H9 (cell line): ENCODE data around the gene CLN5. TPM values are rescaled to one million over a fixed set of nuclear protein-coding genes. Genes with fewer than 3 reads are reported as not detected.

Experiments
- DNase-seq: peaks from one replicate; pipeline ENCODE4 v3.0.0-alpha.2; 2017
- H2AFZ ChIP-seq: one replicate; pipeline ENCODE4 v1.6.1; 2013; ENCODE audit warnings: mild to moderate bottlenecking, low read length, control low read depth, moderate library complexity
- H2AK5ac ChIP-seq: 2 replicates; pipeline ENCODE4 v1.6.1; 2013; ENCODE audit warnings: low read length, control low read depth, mixed read lengths; ENCODE audit not compliant: insufficient read length
- H2BK120ac ChIP-seq: one replicate; pipeline ENCODE4 v1.6.1; 2013; ENCODE audit warnings: low read depth, mild to moderate bottlenecking, low read length, control low read depth, inconsistent platforms; ENCODE audit not compliant: poor library complexity, severe bottlenecking
- H2BK12ac ChIP-seq: 2 replicates; pipeline ENCODE4 v1.6.1; 2013; ENCODE audit warnings: low read length, control low read depth, mixed read lengths, low read depth; ENCODE audit not compliant: insufficient read length
- H2BK15ac ChIP-seq: 2 replicates; pipeline ENCODE4 v1.6.1; 2013; ENCODE audit warnings: low read depth, low read length, control low read depth
- H2BK20ac ChIP-seq: one replicate; pipeline ENCODE4 v1.6.1; 2013; ENCODE audit warnings: low read depth, mild to moderate bottlenecking, low read length, control low read depth, inconsistent platforms; ENCODE audit not compliant: poor library complexity, severe bottlenecking
- H2BK5ac ChIP-seq: 2 replicates; pipeline ENCODE4 v1.6.1; 2013; ENCODE audit warnings: low read length, control low read depth, mixed read lengths; ENCODE audit not compliant: insufficient read length
- H3K14ac ChIP-seq: 2 replicates; pipeline ENCODE4 v1.6.1; 2013; ENCODE audit warnings: low read length, control low read depth; ENCODE audit not compliant: insufficient read depth
- H3K18ac ChIP-seq: 2 replicates; pipeline ENCODE4 v1.6.1; 2013; ENCODE audit warnings: low read depth, mild to moderate bottlenecking, mixed read lengths, low read length, control low read depth; ENCODE audit not compliant: insufficient read length
- H3K23ac ChIP-seq: 2 replicates; pipeline ENCODE4 v1.6.1; 2013; ENCODE audit warnings: low read length, control low read depth, mixed read lengths, low read depth; ENCODE audit not compliant: insufficient read length
- H3K23me2 ChIP-seq: 2 replicates; pipeline ENCODE4 v1.6.1; 2013; ENCODE audit warnings: low read depth, mild to moderate bottlenecking, mixed read lengths, low read length, control low read depth; ENCODE audit not compliant: insufficient read length, poor library complexity, severe bottlenecking
- H3K27ac ChIP-seq: 2 replicates; pipeline ENCODE4 v1.5.1; 2013; ENCODE audit warnings: low read length, control low read depth, mixed read lengths, low read depth; ENCODE audit not compliant: insufficient read length
- H3K27me3 ChIP-seq: 2 replicates; pipeline ENCODE4 v1.6.1; 2013; ENCODE audit warnings: low read length, control low read depth, inconsistent platforms; ENCODE audit not compliant: insufficient read depth
- H3K4ac ChIP-seq: 2 replicates; pipeline ENCODE4 v1.6.1; 2013; ENCODE audit warnings: low read depth, mild to moderate bottlenecking, control low read depth, inconsistent platforms, low read length, moderate library complexity
- H3K4me1 ChIP-seq: 2 replicates; pipeline ENCODE4 v1.6.1; 2013; ENCODE audit warnings: low read length, control low read depth, inconsistent platforms; ENCODE audit not compliant: insufficient read depth
- H3K4me2 ChIP-seq: 2 replicates; pipeline ENCODE4 v1.6.1; 2013; ENCODE audit warnings: low read length, control low read depth, mixed read lengths; ENCODE audit not compliant: insufficient read length, insufficient read depth
- H3K56ac ChIP-seq: 2 replicates; pipeline ENCODE4 v1.6.1; 2013; ENCODE audit warnings: low read depth, mild to moderate bottlenecking, mixed read lengths, low read length, control low read depth; ENCODE audit not compliant: insufficient read length
- H3K79me1 ChIP-seq: 2 replicates; pipeline ENCODE4 v1.6.1; 2013; ENCODE audit warnings: low read depth, mild to moderate bottlenecking, moderate library complexity, low read length, control low read depth, inconsistent platforms; ENCODE audit not compliant: insufficient read depth, poor library complexity, severe bottlenecking
- H3K79me2 ChIP-seq: 2 replicates; pipeline ENCODE4 v1.6.1; 2013; ENCODE audit warnings: low read length, control low read depth, inconsistent platforms; ENCODE audit not compliant: insufficient read depth
- H3K9ac ChIP-seq: 2 replicates; pipeline ENCODE4 v1.6.1; 2013; ENCODE audit warnings: low read length, control low read depth, mixed read lengths; ENCODE audit not compliant: insufficient read length; ENCODE audit errors: extremely low read depth
- H3K9me3 ChIP-seq: one replicate; pipeline ENCODE4 v1.6.1; 2013; ENCODE audit warnings: low read depth, low read length, inconsistent platforms; ENCODE audit not compliant: control insufficient read depth
- H3T11ph ChIP-seq: one replicate; pipeline ENCODE4 v1.6.1; 2013; ENCODE audit warnings: mild to moderate bottlenecking, low read length, control low read depth, inconsistent platforms
- H4K20me1 ChIP-seq: one replicate; pipeline ENCODE4 v1.6.1; 2013; ENCODE audit not compliant: control insufficient read depth, insufficient read length, insufficient read depth
- H4K5ac ChIP-seq: 2 replicates; pipeline ENCODE4 v1.6.1; 2013; ENCODE audit warnings: low read depth, mild to moderate bottlenecking, mixed read lengths, low read length, control low read depth; ENCODE audit not compliant: insufficient read length
- H4K8ac ChIP-seq: replicated peaks from 2 replicates; pipeline ENCODE4 v1.6.1; 2013; ENCODE audit warnings: low read length, control low read depth, mixed read lengths, low read depth; ENCODE audit not compliant: insufficient read length
- H4K91ac ChIP-seq: 2 replicates; pipeline ENCODE4 v1.6.1; 2013; ENCODE audit warnings: low read depth, mild to moderate bottlenecking, moderate library complexity, mixed read lengths, low read length, control low read depth; ENCODE audit not compliant: insufficient read length
- H3K27ac Mint-ChIP-seq, 3 experiments: 2 replicates in 2 of 3; 3 replicates in 1 of 3; pipeline ENCODE4 v1.8.0; 2020 to 2021; ENCODE audit warnings: mixed read lengths in 3 of 3, mild to moderate bottlenecking in 1 of 3, moderate library complexity in 1 of 3
- H3K27me3 Mint-ChIP-seq: 2 replicates; pipeline ENCODE4 v1.8.0; 2021; ENCODE audit warnings: low read depth, mild to moderate bottlenecking, moderate library complexity, mixed read lengths
- H3K36me3 Mint-ChIP-seq, 3 experiments: 2 replicates in 2 of 3; 3 replicates in 1 of 3; pipeline ENCODE4 v1.8.0; 2020 to 2021; ENCODE audit warnings: low read depth in 3 of 3, mixed read lengths in 3 of 3; ENCODE audit not compliant: insufficient read depth in 1 of 3
- H3K4me1 Mint-ChIP-seq, 2 experiments: 2 replicates each; pipeline ENCODE4 v1.8.0; 2020; ENCODE audit warnings: mixed read lengths in 2 of 2
- H3K4me3 Mint-ChIP-seq, 2 experiments: 2 replicates in 1 of 2; 3 replicates in 1 of 2; pipeline ENCODE4 v1.8.0; 2020 to 2021; ENCODE audit warnings: mild to moderate bottlenecking in 2 of 2, mixed read lengths in 2 of 2, moderate library complexity in 1 of 2
- H3K9me3 Mint-ChIP-seq, 2 experiments: 2 replicates in 1 of 2; 3 replicates in 1 of 2; pipeline ENCODE4 v1.8.0; 2020; ENCODE audit warnings: mild to moderate bottlenecking in 2 of 2, mixed read lengths in 2 of 2, moderate library complexity in 1 of 2
- CTCF ChIP-seq: fragments of 200-600 bp; sonication (generic); conservative IDR thresholded peaks from 3 replicates; pipeline ENCODE4 v1.8.0; 2021; ENCODE audit warnings: antibody characterized with exemption, mild to moderate bottlenecking
- WGBS: extraction: QIAGEN DNeasy Blood & Tissue Kit; methylation state at CpG from one replicate; pipeline ENCODE4 v1.1.7; 2013; ENCODE audit warnings: missing lambda C conversion rate, low lambda C conversion rate, mixed read lengths; ENCODE audit not compliant: insufficient read length; ENCODE audit errors: extremely low coverage; 5-methylcytosine and 5-hydroxymethylcytosine counted together
- total RNA-seq: library from RNA; stranded (reverse); gene quantifications from 2 replicates; pipeline ENCODE4 v1.2.1, GENCODE V29; 2021

CLN5 gene
- total RNA-seq, 1 experiment from 2014 or later, result 8.3 TPM

DNA sequence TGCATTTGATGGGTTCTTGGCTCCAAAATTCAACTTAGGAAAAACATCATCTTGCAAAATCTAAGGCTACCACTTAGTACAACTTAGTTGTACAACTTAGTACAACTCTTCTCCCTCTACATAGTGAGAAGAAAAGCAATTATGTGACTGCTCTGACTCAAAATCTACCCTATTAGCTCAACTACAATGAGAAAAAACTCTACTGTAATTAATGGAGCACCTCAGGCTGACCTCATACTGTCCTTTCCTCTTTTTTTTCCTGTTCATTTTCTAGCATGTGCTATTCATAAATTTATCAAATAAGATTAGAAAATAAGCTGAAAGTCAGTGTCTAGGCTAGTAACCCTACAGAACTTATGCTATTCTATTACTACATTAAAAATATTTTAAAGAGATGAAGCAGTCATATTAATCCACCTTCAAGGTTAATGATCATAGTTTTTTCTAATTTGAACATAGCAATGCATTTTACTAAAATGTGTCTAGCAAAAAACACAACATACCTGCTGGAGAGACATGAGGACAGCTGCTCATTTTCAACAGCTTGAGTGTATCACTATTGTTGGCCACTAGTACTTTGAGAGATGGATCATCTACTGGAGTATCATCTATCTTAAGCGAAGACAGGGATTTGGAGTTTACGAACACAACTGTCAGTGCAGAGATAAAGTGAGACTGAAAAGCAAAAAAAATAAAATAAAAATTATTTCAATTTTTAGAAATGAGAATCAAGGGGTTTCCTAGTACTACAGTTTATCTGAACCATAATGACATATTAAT is 23.2 kb downstream of the CLN5 start:
- no peaks in the 10 kb centered on the region for H3K79me1 ChIP-seq
- H3K56ac ChIP-seq, result no peak overlapping the region
- TF ChIP-seq CTCF, result no peak
- H2BK120ac ChIP-seq, result no peak overlapping the region
- H3K23ac ChIP-seq, result no peak overlapping the region
- no peaks in the 10 kb centered on the region; the same call in 1 of the 2 replicates for H3K79me2 ChIP-seq
- Mint-ChIP-seq H3K4me1 (no peaks in the 10 kb centered on the region), H3K27me3 (no peaks in the 10 kb centered on the region), H3K36me3 (peaks cover 9 to 73% (median 70%) of the 10 kb centered on the region in 3 experiments; a peak in 6 of 7 replicates), H3K9me3 (no peaks in the 10 kb centered on the region), H3K27ac (no peak overlapping the region), H3K4me3 (no peak overlapping the region)
- no peak overlapping the region for H3K27ac ChIP-seq
- H3K9me3 ChIP-seq, result no peaks in the 10 kb centered on the region
- H2BK15ac ChIP-seq, result no peak overlapping the region
- no peak overlapping the region for H4K8ac ChIP-seq
- H3K14ac ChIP-seq, result no peak overlapping the region
- no peak overlapping the region for H2AK5ac ChIP-seq
- H2AFZ ChIP-seq, result no peak overlapping the region
- H2BK5ac ChIP-seq, result no peak overlapping the region
- H3K23me2 ChIP-seq, result no peaks in the 10 kb centered on the region
- no peak overlapping the region for H3T11ph ChIP-seq
- H3K9ac ChIP-seq, result no peak overlapping the region
- no peak overlapping the region for H3K18ac ChIP-seq
- H2BK20ac ChIP-seq, result no peak overlapping the region
- H4K5ac ChIP-seq, result no peak overlapping the region
- H3K4me1 ChIP-seq, result no peaks in the 10 kb centered on the region
- H2BK12ac ChIP-seq, result no peak overlapping the region
- H4K91ac ChIP-seq, result no peak overlapping the region
- no peak overlapping the region for H3K4me2 ChIP-seq
- no peaks in the 10 kb centered on the region for H4K20me1 ChIP-seq
- H3K4ac ChIP-seq, result no peak overlapping the region
- no CpG with 5 or more reads among the region's 2 CpGs for WGBS
- H3K27me3 ChIP-seq, result no peaks in the 10 kb centered on the region
- DNase-seq, result no peak
